Keratinocyte (primary cell): ENCODE measurements around the gene UBE3A. TPM values are rescaled to one million over a fixed set of nuclear protein-coding genes. Genes with fewer than 3 reads are reported as not detected.

ENCODE experiments used
- DNase-seq: peaks from one replicate; pipeline ENCODE4 v3.0.0-alpha.2; 2011; ENCODE audit warnings: low read depth, missing footprints, low spot score
- FAIRE-seq: peaks from 2 replicates; lab custom pipeline; 2011; peaks lifted over from hg19 to GRCh38; lab: Jason Lieb, UNC
- H2AFZ ChIP-seq: 2 replicates; pipeline ENCODE4 v1.6.0; 2012; ENCODE audit warnings: low read length, control low read depth, inconsistent platforms; ENCODE audit not compliant: control insufficient read depth
- H3K27ac ChIP-seq: 2 replicates; pipeline ENCODE4 v1.5.1; 2011; ENCODE audit warnings: low read length; ENCODE audit not compliant: control insufficient read depth, insufficient read depth
- H3K27me3 ChIP-seq: 3 replicates; pipeline ENCODE4 v1.6.0; 2011; ENCODE audit warnings: low read length; ENCODE audit not compliant: control insufficient read depth, insufficient read depth; ENCODE audit errors: extremely low read depth
- H3K36me3 ChIP-seq, 2 experiments: 2 replicates in 1 of 2; 3 replicates in 1 of 2; pipeline ENCODE4 v1.5.1; 2011; ENCODE audit warnings: low read length in 2 of 2, mild to moderate bottlenecking in 1 of 2; ENCODE audit not compliant: control insufficient read depth in 2 of 2, insufficient read depth in 2 of 2; ENCODE audit errors: extremely low read depth in 1 of 2
- H3K4me1 ChIP-seq: 3 replicates; pipeline ENCODE4 v1.5.1; 2011; ENCODE audit warnings: low read length; ENCODE audit not compliant: control insufficient read depth, insufficient read depth; ENCODE audit errors: extremely low read depth
- H3K4me2 ChIP-seq: 3 replicates; pipeline ENCODE4 v1.6.0; 2011; ENCODE audit warnings: low read depth, low read length; ENCODE audit not compliant: control insufficient read depth, insufficient read depth; ENCODE audit errors: extremely low read depth
- H3K4me3 ChIP-seq, 3 experiments: fragments of 200-600 bp in 1 of 3; sonication (generic) in 1 of 3; 2 replicates in 2 of 3; 3 replicates in 1 of 3; pipeline ENCODE4 v1.5.1; 2011 to 2016; ENCODE audit warnings: low read length in 3 of 3, mild to moderate bottlenecking in 3 of 3, control low read depth in 2 of 3, inconsistent platforms in 1 of 3, low read depth in 1 of 3, mixed read lengths in 1 of 3, mixed run types in 1 of 3, moderate library complexity in 1 of 3; ENCODE audit not compliant: control insufficient read depth in 2 of 3, insufficient read depth in 2 of 3; ENCODE audit errors: extremely low read depth in 1 of 3
- H3K79me2 ChIP-seq: 2 replicates; pipeline ENCODE4 v1.6.0; 2012; ENCODE audit warnings: low read length; ENCODE audit not compliant: control insufficient read depth, insufficient read depth
- H3K9ac ChIP-seq: 3 replicates; pipeline ENCODE4 v1.6.0; 2011; ENCODE audit warnings: low read length; ENCODE audit not compliant: control insufficient read depth, insufficient read depth; ENCODE audit errors: extremely low read depth
- H3K9me1 ChIP-seq: 3 replicates; pipeline ENCODE4 v1.6.0; 2011; ENCODE audit warnings: low read length; ENCODE audit not compliant: control insufficient read depth, insufficient read depth; ENCODE audit errors: extremely low read depth
- H3K9me3 ChIP-seq: 2 replicates; pipeline ENCODE4 v1.5.1; 2012; ENCODE audit warnings: low read depth, low read length; ENCODE audit not compliant: control insufficient read depth
- H4K20me1 ChIP-seq: 3 replicates; pipeline ENCODE4 v1.6.0; 2011; ENCODE audit warnings: low read length; ENCODE audit not compliant: control insufficient read depth, insufficient read depth; ENCODE audit errors: extremely low read depth
- CTCF ChIP-seq, 3 experiments: IDR thresholded peaks in 1 of 3; conservative IDR thresholded peaks in 1 of 3; optimal IDR thresholded peaks in 1 of 3; 2 replicates in 2 of 3; 3 replicates in 1 of 3; pipeline versions ENCODE3 to v1.5.1; 2011; ENCODE audit warnings: low read length in 3 of 3, mild to moderate bottlenecking in 3 of 3, moderate library complexity in 2 of 3, control low read depth in 1 of 3, inconsistent platforms in 1 of 3; ENCODE audit not compliant: insufficient read depth in 2 of 3; ENCODE audit errors: extremely low read depth in 1 of 3
- EZH2 ChIP-seq: IDR thresholded peaks from one replicate; pipeline ENCODE4 v1.6.1; 2012; ENCODE audit warnings: inconsistent platforms, mild to moderate bottlenecking, low read length, moderate library complexity
- dilution Hi-C: fragments of 300-500 bp; cut with MboI; formaldehyde crosslinking; loops from one replicate; pipeline ENCODE4 v1.7.0; 2020; ENCODE audit warnings: low sequenced_read_pairs; ENCODE audit not compliant: extremely low pct_ligation_motif_present
- polyA plus RNA-seq, 5 experiments: library from polyadenylated mRNA; depleted of rRNA in 3 of 5; stranded (reverse) in 3 of 5; stranded (forward) in 1 of 5; unstranded in 1 of 5; fragments of >200 nt; gene quantifications; 1 replicate in 1 of 5; 2 replicates in 3 of 5; 3 replicates in 1 of 5; pipeline versions ENCODE4 v1.2.1 to v1.2.3, GENCODE V29; 2011 to 2012; ENCODE audit warnings: missing spikeins in 2 of 5, low read depth in 1 of 5, low replicate concordance in 1 of 5

Gene UBE3A
- polyA plus RNA-seq, 1 donor (not counting 4 experiments of a cell fraction or from before 2014, with no cell fraction given), result 45.0 TPM

- no peak overlapping the region for H2AFZ ChIP-seq
- H4K20me1 ChIP-seq, result no peaks in the 10 kb centered on the region
- no peak overlapping the region for H3K27ac ChIP-seq
- no peak overlapping the region for H3K9ac ChIP-seq
- no peak overlapping the region for H3K4me3 ChIP-seq
- FAIRE-seq (no peak), DNase-seq (no peak)
- no peaks in the 10 kb centered on the region for H3K79me2 ChIP-seq
- no peaks in the 10 kb centered on the region for H3K9me3 ChIP-seq
- dilution Hi-C loops, result no loop called here
- no peaks in the 10 kb centered on the region for H3K36me3 ChIP-seq
- no peaks in the 10 kb centered on the region for H3K27me3 ChIP-seq
- H3K4me2 ChIP-seq, result no peak overlapping the region
- TF ChIP-seq CTCF (optimal IDR thresholded peaks at IDR 0.05 in 1 of 3, IDR thresholded peaks at IDR 0.05 in 1 of 3, conservative IDR thresholded peaks at IDR 0.05 in 1 of 3; ENCODE audit: extremely low read depth in 1 of 3, insufficient read depth in 2 of 3, low read length in 3 of 3) (no peak), EZH2 (no peak)
- H3K4me1 ChIP-seq, result no peaks in the 10 kb centered on the region
- no peaks in the 10 kb centered on the region for H3K9me1 ChIP-seq
Measured at GRCh38 chr15:25451501-25451900, 12.7 kb upstream of the UBE3A start.

DNA sequence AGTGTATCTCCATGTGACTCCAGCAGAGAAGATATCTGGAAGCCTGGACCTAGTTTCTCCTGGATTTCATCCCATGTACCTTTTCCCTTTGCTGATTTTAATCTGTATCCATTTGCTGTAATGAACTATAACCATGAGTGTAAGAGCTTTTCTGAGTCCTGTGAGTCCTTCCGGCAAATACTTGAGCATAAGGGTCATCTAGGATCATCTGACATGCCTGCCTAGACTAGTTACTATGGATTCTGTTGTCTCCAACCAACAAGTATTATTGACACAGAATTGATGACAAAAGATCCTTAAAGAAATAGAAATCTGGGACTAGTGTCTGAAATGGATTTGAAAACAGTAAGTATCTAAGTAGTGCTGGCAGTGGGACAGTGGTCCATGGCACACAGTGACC lies 11.3 kb upstream of the UBE3A start:
- Histone ChIP-seq H3K4me1 (no peaks in the 10 kb centered on the region), H3K9me1 (no peaks in the 10 kb centered on the region), H3K79me2 (no peaks in the 10 kb centered on the region), H3K9ac (no peak overlapping the region), H3K4me3 (no peak overlapping the region), H2AFZ (no peak overlapping the region), H4K20me1 (no peaks in the 10 kb centered on the region), H3K9me3 (no peaks in the 10 kb centered on the region), H3K36me3 (no peaks in the 10 kb centered on the region), H3K4me2 (no peak overlapping the region), H3K27me3 (no peaks in the 10 kb centered on the region), H3K27ac (no peak overlapping the region)
- no peak for DNase-seq
- dilution Hi-C loops, result no loop called here
- TF ChIP-seq EZH2 (no peak), CTCF (optimal IDR thresholded peaks at IDR 0.05 in 1 of 3, IDR thresholded peaks at IDR 0.05 in 1 of 3, conservative IDR thresholded peaks at IDR 0.05 in 1 of 3; ENCODE audit: extremely low read depth in 1 of 3, insufficient read depth in 2 of 3, low read length in 3 of 3) (no peak)
- FAIRE-seq, result no peak
